Islet precursor cell (in vitro differentiated cells): ENCODE measurements around the gene FAM240B.

Experiments
- DNase-seq: peaks from one replicate; pipeline ENCODE4 v3.0.0-alpha.2; 2018

Gene FAM240B

DNA sequence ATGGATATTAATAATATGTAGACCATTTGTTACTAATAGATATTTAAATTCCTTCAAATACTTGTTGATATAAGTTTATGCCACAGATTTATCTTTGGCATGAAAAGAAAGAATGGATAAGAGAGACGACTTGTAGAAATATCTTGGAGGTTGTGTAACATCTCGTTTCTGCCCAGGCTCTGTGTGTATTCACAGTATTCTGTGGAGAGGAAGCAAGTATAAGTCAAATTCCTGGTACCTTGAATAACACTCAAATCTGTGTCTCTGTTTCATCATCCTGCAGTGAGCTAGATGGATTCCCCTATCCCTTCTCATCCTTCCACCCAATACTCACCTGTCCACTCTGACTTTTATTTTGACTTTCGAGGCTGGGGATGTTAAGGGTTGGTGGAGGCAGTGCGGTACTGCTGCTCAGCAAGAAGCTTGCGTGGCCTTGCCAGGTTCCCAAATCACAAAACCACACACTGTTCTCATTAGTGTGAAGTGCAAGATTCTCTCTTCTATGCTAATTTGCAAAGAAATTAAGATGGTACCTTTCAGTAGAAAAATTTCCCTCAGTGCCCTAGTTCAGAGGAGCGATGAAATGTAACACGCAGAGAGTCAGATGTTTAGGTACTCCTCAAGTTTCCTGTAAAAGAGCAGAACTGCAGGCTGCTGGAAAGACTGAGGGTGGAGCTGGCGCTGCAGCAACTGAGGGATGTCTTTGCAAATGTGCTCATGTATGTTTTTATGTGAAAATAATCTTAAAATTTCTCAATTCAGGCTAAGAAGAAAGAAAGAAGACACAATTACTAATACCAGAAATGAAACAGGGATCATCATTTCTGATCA, 57.0 kb downstream of the FAM240B start:
- no peak for DNase-seq

DNA sequence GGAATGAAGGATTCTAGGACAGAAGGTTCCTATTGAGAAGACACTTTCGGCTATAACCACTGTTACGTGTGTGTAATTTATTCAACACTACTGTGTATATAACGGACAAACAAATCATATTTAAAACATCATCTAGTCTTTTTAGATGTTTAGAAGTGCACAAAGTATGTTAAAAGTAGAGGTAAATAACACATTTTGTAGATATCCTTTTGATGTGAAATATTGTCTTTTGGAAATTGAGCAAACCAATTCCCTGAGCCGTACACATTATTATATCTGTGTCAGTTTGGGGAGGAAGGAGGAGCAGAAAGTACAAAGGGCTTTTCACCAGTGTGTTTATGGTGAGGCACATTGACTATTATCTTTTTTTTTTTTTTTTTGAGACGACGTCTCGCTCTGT, 60.4 kb downstream of the FAM240B start:
- DNase-seq, result no peak

DNA sequence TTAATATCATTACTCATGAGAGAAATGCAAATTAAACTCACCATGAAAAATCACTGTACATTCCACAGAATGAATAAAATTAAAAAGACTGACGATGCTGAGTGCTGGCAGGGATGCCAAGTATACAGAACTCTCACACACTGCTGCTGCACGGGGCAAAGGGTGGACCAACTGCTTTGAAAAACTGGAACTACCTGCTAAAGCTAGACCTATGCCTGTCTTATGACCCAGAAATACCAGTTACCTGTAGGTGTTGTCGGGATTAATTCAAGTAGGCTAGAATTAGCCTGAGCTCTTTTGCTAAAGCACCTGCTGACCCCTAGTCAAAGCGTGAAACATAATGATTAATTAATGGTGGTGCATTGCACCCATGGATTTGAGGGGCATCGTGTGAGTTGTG, 63.0 kb downstream of the FAM240B start:
- no peak for DNase-seq

DNA sequence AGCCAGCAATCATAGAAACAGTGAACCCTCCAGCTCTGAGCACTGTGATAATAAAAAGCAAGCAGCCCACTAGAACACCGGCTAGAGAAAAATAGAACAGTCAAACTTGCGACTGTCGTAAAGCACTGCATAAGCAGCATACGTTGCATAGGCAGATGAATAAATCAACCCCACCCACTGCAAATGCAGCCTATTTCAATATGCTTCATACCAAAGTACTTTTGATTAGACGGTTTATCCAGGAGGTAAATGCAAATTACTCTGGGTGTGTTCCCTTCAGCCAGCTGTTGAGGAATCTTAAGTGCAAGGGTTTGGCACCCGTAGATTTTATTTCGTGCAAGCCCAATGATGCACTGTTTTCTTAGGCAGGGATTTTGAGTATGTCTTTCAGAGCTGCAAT, 67.4 kb downstream of the FAM240B start:
- DNase-seq, result no peak

DNA sequence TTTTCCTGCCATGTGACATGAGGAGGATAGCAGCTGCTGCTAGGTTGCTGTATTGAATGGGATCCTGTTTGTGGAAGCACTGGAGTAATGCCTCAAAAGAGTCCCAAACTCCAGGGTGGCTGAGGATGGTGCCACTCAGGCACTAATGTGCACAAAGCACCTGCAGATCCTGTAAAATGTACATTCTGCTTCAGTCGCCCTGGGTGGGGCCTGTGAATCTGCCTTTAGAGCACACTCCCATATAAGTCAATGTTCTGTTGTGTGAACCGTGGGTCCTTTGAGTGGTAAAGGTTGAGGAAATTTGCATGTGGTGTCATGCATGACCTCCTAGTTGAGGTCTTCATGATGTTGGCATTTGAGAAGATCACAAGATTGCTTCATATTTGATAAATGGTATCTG, 67.9 kb downstream of the FAM240B start:
- DNase-seq, result no peak

DNA sequence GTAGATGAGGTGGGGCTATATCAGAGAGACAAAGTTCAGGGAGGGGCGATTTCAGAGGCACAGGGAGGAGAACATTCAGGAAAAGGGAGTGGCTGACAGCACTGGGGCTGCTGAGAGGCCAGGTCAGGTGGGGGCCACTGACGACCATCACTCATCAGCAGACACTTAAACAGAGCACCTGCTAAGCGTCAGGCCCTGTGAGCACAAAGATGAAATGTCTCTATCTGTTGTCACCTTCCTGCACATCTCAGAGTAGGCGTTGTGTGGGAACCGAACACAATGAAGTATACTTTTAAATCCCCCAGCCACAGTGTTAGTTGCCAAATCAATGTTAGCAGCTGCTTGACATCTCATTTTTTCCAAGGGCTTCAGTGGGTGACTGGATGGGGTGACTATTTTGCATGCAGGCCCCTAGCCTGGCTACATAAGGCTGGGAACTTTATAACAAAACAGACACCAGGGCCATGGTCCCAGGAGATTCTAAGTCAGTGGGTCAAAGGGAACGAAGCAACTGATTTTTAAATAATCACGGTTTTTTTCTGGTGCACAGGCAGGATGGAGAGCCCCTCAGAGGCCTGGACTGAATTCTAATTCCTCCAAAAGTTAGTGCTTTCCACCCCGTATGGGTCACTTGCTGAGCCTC, 68.4 kb downstream of the FAM240B start:
- no peak for DNase-seq

DNA sequence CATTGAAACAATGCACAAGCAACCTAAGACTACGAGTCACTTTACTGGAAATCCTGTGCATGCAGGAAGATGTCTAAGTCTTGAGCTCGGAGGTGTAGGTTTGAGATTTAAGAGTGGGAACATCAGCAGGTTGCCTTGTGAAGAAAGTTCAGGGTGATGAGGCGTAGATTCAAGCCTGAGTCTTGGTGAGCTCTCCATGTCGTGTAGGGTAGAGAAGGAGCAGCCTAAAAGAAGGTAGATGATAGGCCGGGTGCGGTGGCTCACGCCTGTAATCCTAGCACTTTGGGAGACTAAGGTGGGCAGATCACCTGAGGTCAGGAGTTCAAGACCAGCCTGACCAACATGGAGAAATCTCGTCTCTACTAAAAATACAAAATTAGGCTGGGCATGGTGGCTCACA, 69.4 kb downstream of the FAM240B start:
- no peak for DNase-seq

DNA sequence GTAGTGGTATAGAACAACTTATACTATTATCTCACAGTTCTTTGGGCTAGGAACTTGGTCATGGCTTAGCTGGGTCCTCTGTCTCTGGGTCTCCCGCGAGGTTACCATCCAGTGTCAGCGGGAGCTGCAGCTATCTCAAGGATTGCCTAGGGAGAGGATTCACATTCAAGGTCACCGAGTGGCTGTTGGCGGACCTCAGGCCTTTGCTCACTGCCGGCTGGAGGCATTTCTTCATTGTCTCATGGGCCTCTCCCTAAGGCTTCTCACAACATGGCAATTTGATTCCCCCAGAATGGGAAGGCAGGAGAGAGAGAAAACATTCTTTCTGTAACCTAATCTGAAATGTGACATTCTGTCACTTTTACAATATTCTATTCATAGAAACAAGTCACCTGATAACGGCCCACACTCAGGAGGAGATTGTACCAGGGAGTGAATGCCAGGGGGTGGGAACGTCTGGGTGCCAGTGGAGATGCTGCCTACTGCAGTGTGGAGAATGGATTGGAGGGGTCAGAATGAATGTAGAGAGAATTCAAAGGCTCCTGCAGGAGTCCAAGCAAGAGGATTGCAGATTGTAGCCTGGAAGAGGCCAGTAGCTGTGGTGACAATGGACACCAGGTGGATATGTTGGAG, 70.1 kb downstream of the FAM240B start:
- no peak for DNase-seq

DNA sequence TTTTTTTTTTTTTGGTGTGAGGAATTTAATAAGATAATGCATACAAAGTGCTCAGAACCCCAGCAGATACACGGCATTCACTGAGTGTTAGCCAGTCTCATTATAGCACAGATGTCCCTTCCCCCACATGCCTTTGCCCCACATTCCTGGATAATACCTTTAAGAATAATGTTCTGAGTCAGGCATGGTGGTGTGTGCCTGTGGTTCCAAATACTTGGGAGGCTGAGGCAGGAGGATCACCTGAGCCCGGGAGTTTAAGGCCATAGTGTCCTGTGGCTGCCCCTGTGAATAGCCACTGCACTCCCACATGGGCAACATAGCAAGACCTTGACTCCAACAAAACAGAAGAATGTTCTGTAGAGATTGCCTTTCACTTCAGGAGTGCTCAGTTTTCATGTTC, 75.3 kb downstream of the FAM240B start:
- DNase-seq, result no peak
